Renal pelvis (tissue), 4 donors: ENCODE results near the gene RNGTT. TPM values are rescaled to one million over a fixed set of nuclear protein-coding genes. Genes with fewer than 3 reads are reported as not detected.

ENCODE experiments used
- DNase-seq: peaks from one replicate; pipeline ENCODE4 v3.0.0-alpha.2; 2013
- polyA plus RNA-seq, 3 donors: library from polyadenylated mRNA; unstranded; fragments of 120-200 nt; gene quantifications; one replicate each; pipeline ENCODE4 v1.2.1, GENCODE V29; 2013; ENCODE audit not compliant: insufficient read length in 3 of 3

Gene RNGTT
- polyA plus RNA-seq, 3 donors, result 13.6 to 16.1 (median 13.8) TPM

DNA sequence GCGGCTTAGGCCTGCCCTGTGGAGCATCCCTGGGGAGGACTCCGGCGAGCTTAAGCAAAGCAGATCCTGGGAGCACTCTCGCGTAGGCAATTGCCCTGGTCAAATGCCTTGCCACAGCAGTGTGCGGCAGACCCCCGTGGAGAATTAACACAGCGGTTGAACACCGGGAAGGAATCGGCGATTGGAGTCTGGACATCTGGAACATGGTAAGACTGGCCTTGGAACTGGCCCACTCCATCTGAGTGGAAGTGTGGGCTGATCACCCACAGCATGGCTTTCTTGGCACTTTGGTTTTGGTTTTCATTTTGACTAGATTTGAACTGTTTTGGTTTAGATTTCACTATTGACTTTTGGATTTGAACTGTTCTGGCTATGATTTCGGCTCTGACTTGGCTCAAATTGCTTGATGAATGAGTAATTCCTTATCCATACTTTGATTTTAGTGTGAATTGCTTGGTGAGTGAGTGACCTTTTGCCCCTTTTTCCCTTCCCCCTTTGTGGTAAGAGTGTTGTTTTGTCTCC lies 300.7 kb downstream of the RNGTT start:
- no peak for DNase-seq

DNA sequence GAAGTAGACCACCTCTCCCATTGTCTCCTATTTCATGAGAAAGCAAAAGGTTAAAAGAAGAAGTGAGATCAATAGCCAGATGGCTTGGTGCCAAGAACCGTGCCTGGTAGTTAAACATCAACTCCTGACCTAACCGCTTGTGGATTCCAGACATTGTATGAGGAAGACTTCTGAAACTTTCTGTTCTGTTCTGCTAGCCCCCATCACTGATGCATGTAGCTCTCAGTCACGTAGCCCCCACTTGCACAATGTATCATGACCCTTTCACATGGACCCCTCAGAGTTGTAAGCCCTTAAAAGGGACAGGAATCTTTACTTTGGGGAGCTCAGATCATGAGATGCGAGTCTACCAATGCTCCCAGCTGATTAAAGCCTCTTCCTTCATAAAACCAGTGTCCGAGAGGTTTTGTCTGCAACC lies 301.2 kb downstream of the RNGTT start:
- no peak for DNase-seq

DNA sequence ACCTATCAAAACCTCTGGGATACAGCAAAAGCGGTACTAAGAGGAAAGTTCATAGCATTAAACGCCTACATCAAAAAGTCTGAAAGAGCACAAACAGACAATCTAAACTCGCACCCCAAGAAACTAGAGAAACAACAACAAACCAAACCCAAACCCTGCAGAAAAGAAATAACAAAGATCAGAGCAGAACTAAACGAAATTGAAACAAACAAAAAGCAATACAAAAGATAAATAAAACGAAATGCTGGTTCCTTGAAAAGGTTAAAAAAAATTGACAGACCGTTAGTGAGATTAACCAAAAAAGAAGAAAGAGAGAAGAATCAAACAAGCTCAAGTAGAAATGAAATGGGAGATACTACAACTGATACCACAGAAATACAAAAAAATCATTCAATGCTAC lies 302.3 kb downstream of the RNGTT start:
- DNase-seq, result no peak

DNA sequence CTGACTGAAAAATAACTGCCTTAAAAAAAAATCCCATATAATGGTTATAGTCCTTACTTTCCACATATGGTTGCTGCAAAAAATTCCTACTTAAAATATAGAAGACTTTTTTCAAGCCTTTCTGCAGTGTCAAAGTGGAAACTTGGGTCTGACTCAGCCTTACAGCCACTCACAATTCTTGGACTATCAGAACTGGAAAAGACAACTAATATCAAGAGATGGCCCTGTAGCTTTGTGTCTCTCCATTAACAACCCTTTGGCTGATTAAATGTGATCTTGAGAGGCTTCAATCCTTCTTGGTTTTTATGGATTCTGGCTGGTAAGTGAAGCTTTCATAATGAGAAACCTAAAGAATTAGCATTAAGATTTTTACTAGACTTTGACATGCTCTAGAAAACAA lies 307.8 kb downstream of the RNGTT start:
- no peak for DNase-seq

DNA sequence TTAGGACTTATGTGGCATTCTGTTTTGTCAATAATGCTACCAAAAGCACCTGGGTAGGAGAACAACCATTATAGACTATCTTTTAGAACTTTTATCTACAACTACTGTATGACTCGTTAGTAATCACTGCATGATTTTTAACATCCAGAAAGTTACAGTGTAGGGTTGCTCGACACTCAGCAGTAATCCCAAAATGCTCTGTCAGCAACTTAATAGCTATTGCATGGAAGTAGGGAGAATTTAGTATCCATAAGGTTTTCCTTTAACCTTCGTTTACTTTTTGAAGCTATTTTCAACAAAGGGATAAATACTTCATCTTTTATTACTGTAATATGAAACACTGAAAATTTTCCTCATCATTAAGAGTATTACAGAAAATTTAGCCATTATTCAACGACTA lies 309.5 kb downstream of the RNGTT start:
- DNase-seq, result no peak

DNA sequence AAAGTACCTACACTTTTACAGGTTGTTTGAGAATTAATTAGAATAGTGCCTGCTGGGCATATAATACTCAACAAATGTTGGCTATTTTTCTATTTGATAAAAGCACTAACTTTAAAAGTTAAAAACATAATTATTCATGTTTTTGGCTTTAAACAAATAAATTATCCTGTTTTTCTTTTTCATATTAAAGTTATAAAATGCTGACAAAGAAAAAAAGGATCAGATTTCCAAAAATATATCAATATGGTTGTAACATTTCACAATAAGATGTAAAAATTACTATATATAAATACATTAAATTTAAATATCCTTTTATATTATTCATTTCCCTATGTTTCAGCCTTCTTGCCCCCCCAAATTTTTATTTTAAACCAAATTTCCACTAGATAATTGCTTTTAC lies 312.0 kb downstream of the RNGTT start:
- no peak for DNase-seq

- no peak for DNase-seq
These were observed 312.4 kb downstream of the RNGTT start for GRCh38 chr6:88650979-88651378.

- DNase-seq, result no peak
These were observed 313.3 kb downstream of the RNGTT start for GRCh38 chr6:88650029-88650619.

DNA sequence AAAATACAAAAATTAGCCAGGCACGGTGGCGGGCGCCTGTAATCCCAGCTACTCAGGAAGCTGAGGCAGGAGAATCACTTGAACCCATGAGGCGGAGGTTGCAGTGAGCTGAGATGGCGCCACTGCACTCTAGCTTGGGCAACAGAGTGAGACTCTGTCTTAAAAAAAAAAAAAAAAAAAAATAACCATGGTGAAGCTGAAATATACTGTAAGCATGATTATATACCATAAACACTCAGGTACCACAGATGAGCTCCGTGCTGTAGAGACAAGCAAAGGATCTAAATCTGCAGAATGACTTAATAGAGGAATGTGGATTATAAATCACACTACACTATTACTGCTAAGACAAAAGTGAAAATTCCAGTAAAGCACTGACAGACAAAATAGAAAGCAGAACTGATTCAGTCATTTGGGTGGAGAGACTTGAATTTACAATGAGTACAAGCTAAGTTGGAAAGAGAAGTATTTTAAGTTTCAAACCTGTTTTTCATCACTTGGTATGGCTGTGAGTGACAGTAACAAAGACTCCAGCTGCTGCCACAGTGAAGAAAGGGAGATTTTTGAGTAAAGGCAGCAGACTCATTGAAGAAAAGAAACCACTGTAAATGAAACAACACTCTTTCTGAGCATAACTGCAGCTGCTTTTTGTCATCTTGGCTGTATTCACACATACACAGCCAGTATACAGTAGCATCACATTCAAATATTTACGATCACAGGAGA lies 322.1 kb downstream of the RNGTT start:
- DNase-seq, result peak; percentile 26

DNA sequence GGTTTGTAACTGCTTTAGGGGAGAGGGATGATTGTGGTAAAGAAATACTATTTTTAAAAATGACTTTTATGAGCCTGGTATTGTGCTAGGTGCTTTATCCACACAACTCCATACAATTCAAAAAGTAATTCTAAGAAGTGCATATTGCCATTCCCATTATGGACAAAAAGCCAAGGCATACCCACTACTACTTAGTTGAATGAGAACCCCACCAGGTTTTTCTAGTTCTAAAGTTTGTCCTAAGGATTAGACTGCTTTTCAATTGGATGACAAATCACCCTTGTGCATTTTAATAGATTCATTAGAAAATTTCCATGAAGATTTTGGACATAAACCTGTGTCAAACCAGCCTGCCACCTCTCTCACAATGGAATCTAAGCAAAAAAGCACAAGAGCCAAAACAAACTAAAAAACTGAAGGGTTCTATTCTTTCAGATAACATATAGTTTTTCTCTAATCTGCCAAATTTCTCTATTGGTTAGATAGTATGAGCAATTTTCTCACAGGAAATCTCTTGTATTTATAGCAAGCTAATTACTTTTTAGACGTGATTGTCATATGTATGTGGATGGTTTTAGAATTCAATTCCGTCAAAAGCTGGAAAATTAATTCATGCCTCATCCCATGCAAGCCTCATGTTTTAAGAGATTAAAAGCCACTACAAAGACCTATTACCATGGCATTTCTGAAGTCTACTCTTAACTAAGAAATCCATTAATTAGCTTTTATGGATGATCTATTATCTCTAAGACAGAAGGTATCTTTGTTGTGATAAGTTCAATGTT lies 325.5 kb downstream of the RNGTT start:
- DNase-seq, result no peak

DNA sequence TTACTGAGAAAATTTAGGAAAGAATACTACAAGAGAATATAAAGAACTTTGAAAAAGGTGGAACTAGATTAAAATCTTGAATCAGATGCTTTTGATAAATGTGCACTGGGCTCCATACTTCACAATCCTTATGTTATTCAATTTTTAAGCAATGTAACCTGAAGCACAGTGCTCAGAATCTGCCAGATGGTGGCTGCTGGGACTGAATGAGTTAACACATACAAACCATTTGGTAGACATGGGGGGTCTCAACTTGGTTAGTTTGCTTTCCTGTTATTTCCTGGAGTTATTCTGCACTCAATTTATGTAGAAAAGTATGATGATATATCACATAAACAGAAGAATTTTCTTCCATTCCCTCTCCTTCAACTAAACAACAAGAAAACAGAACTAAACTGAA lies 326.5 kb downstream of the RNGTT start:
- DNase-seq, result no peak

- DNase-seq, result no peak
These were observed 329.6 kb downstream of the RNGTT start for GRCh38 chr6:88633782-88634181.

DNA sequence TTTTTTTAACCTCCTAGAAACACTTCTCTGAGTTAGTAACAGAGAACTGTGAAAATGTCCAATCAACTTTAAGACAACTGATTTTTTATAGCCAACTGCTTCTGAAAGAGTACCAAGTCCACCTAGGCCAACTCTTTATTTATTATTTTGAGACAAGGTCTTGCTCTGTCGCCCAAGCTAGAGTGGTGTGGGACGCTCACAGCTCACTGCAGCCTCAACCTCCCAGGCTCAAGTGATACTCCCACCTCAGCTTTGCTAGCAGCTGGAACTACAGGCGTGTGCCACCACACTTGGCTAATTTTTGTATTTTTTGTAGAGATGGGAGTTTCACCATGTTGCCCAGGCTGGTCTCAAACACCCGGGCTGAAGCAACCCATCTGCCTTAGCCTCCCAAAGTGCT lies 331.6 kb downstream of the RNGTT start:
- no peak for DNase-seq

GRCh38 chr6:88629838-88630494 lies 333.5 kb downstream of the RNGTT start:
- no peak for DNase-seq

GRCh38 chr6:88626460-88626859 lies 337.0 kb downstream of the RNGTT start:
- DNase-seq, result no peak

GRCh38 chr6:88623531-88623930 lies 339.9 kb downstream of the RNGTT start:
- DNase-seq, result no peak

DNA sequence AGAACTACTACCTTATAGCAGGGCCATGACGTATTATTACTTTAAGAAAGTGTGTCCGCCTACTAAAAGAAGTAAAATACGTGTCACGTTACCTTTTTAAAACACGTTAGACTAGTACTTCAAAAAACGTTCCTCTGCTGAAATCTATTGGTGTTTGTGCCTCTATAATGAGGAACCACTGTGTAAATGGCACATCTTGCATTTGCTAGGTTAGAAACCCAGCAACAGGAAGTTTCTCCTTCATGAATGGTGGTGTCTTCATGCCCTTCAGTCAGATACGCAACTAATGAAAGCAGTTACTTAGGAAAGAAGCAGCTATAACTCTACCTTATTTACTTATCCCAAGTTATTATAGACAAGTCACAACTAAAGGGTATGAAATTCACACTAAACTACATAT lies 343.5 kb downstream of the RNGTT start:
- DNase-seq, result no peak

DNA sequence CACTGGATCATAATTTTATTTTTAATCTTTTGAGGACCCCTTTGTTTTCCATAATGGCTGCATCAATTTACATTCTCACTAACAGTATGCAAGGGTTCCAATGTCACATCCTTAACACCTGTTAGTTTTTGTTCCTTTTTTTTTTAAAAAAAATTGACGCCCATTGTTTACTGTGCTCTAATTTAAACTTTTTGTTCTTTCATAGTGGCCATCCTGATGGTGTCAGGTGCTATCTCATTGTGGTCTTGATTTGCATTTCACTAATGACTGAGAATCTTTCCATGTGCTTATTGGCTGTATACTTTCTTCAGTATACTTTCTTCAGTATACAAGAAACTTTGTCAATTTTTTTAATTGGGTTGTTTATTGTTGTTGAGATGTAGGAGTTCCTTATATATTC lies 347.0 kb downstream of the RNGTT start:
- DNase-seq, result no peak

GRCh38 chr6:88614316-88614877 lies 349.0 kb downstream of the RNGTT start:
- DNase-seq, result no peak

GRCh38 chr6:88612631-88613030 lies 350.8 kb downstream of the RNGTT start:
- DNase-seq, result no peak

- no peak for DNase-seq
These were observed 351.7 kb downstream of the RNGTT start for GRCh38 chr6:88611721-88612120.

GRCh38 chr6:88609983-88610382 lies 353.4 kb downstream of the RNGTT start:
- no peak for DNase-seq
